Measurements from ENCODE around the gene MEGF11.

DNA sequence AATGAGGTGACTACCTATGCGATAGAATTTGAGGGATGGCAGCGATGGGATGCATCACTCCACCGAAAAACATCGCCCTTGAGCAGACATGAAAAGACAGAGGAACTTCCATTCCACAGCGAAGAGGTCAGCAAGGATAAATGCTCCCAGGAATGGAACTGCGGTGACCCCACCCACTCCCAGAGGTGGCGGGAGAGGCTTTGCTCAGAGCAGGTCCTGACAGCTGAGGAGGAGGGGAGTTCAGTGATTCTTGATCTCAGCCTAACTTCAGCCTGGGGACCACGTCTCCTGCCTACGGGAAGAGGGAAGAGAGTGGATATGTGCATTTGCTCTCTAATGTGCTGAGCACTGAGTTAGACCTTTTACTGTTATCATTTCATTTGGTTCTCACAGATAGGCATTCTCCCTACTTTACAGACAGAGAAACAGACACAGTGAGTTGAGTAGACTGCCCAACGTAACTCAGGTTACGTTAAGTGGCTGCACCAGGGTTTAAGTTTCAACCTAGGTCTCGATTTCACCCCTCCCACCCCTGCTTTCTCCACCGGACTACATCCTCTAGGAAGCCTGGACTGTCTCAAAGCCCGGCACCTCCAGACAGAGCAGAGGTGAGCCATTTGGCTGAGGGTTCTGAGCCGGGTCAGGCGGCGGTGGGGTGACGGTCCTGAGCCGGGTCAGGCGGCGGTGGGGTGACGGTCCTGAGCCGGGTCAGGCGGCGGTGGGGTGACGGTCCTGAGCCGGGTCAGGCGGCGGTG lies 214.3 kb downstream of the MEGF11 start:
- TF ChIP-seq, protein P1, sequence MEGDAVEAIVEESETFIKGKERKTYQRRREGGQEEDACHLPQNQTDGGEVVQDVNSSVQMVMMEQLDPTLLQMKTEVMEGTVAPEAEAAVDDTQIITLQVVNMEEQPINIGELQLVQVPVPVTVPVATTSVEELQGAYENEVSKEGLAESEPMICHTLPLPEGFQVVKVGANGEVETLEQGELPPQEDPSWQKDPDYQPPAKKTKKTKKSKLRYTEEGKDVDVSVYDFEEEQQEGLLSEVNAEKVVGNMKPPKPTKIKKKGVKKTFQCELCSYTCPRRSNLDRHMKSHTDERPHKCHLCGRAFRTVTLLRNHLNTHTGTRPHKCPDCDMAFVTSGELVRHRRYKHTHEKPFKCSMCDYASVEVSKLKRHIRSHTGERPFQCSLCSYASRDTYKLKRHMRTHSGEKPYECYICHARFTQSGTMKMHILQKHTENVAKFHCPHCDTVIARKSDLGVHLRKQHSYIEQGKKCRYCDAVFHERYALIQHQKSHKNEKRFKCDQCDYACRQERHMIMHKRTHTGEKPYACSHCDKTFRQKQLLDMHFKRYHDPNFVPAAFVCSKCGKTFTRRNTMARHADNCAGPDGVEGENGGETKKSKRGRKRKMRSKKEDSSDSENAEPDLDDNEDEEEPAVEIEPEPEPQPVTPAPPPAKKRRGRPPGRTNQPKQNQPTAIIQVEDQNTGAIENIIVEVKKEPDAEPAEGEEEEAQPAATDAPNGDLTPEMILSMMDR (conservative IDR thresholded peaks at IDR 0.05; ENCODE audit: low read length): no peak
- no peak for TF ChIP-seq EZH2phosphoT487 (IDR thresholded peaks at IDR 0.05; ENCODE audit: borderline replicate concordance, low read depth, low read length)
